ENCODE results near the gene TBC1D20. TPM values are rescaled to one million over a fixed set of nuclear protein-coding genes. Genes with fewer than 3 reads are reported as not detected.

TBC1D20 gene
- total RNA-seq, 1 donor = 64.8 TPM

- DNase-seq (ENCODE audit: insufficient read length, low spot score, missing footprints) = peak; percentile 95
- peaks cover 14% of the 10 kb centered on the region for H3K4me1 ChIP-seq (ENCODE audit: insufficient read depth, low read length)
Observed at GRCh38 chr20:461254-462198, 807 bp downstream of the TBC1D20 start.

GRCh38 chr20:460707-461106, 1.6 kb downstream of the TBC1D20 start:
- Histone ChIP-seq H3K36me3 (ENCODE audit: insufficient read depth, low read length) (no peaks in the 10 kb centered on the region), H2AFZ (ENCODE audit: low read length) (no peak overlapping the region), H3K4me1 (ENCODE audit: insufficient read depth, low read length) (peaks cover 14% of the 10 kb centered on the region), H3K4me2 (ENCODE audit: insufficient read depth, low read length) (peak overlapping the region; percentile 91), H3K27ac (ENCODE audit: low read depth, low read length) (no peak overlapping the region), H3K79me2 (ENCODE audit: insufficient read depth, low read length) (peaks cover 62% of the 10 kb centered on the region), H4K20me1 (ENCODE audit: insufficient read depth, low read length) (peaks cover 46% of the 10 kb centered on the region), H3K4me3 (ENCODE audit: insufficient read depth, low read length) (peak overlapping the region; percentile 96), H3K27me3 (ENCODE audit: insufficient read depth, low read length) (no peaks in the 10 kb centered on the region), H3K9me3 (ENCODE audit: low read depth, low read length) (no peaks in the 10 kb centered on the region)
- DNase-seq (ENCODE audit: insufficient read length, low spot score, missing footprints) = peak; percentile 90
- no peak for TF ChIP-seq CTCF (IDR thresholded peaks at IDR 0.05; ENCODE audit: extremely low read depth, low read depth, low read length)

More at GRCh38 chr20:461254-462198, 807 bp downstream of the TBC1D20 start:
- Histone ChIP-seq H2AFZ (ENCODE audit: low read length) (peak overlapping the region; percentile 83), H4K20me1 (ENCODE audit: insufficient read depth, low read length) (peaks cover 41% of the 10 kb centered on the region), H3K9me3 (ENCODE audit: low read depth, low read length) (no peaks in the 10 kb centered on the region), H3K4me3 (ENCODE audit: insufficient read depth, low read length) (peak overlapping the region; percentile 96), H3K36me3 (ENCODE audit: insufficient read depth, low read length) (no peaks in the 10 kb centered on the region), H3K4me2 (ENCODE audit: insufficient read depth, low read length) (peak overlapping the region; percentile 91), H3K27me3 (ENCODE audit: insufficient read depth, low read length) (peaks cover 3% of the 10 kb centered on the region), H3K79me2 (ENCODE audit: insufficient read depth, low read length) (peaks cover 54% of the 10 kb centered on the region), H3K27ac (ENCODE audit: low read depth, low read length) (peak overlapping the region; percentile 88)
- TF ChIP-seq CTCF (IDR thresholded peaks at IDR 0.05; ENCODE audit: extremely low read depth, low read depth, low read length) = no peak

- TF ChIP-seq CTCF (IDR thresholded peaks at IDR 0.05; ENCODE audit: extremely low read depth, low read depth, low read length) = no peak
- Histone ChIP-seq H3K79me2 (ENCODE audit: insufficient read depth, low read length) (peaks cover 65% of the 10 kb centered on the region), H3K27ac (ENCODE audit: low read depth, low read length) (no peak overlapping the region), H4K20me1 (ENCODE audit: insufficient read depth, low read length) (peaks cover 47% of the 10 kb centered on the region), H3K27me3 (ENCODE audit: insufficient read depth, low read length) (no peaks in the 10 kb centered on the region), H3K36me3 (ENCODE audit: insufficient read depth, low read length) (no peaks in the 10 kb centered on the region), H3K4me3 (ENCODE audit: insufficient read depth, low read length) (peak overlapping the region; percentile 96), H3K4me2 (ENCODE audit: insufficient read depth, low read length) (peak overlapping the region; percentile 91), H3K9me3 (ENCODE audit: low read depth, low read length) (no peaks in the 10 kb centered on the region), H2AFZ (ENCODE audit: low read length) (no peak overlapping the region), H3K4me1 (ENCODE audit: insufficient read depth, low read length) (peaks cover 14% of the 10 kb centered on the region)
- DNase-seq (ENCODE audit: insufficient read length, low spot score, missing footprints) = no peak
Observed at GRCh38 chr20:460180-460579, 2.2 kb downstream of the TBC1D20 start.

- peaks cover 14% of the 10 kb centered on the region for H3K4me1 ChIP-seq (ENCODE audit: insufficient read depth, low read length)
- no peaks in the 10 kb centered on the region for H3K9me3 ChIP-seq (ENCODE audit: low read depth, low read length)
- peak; percentile 18 for TF ChIP-seq CTCF (IDR thresholded peaks at IDR 0.05; ENCODE audit: extremely low read depth, low read depth, low read length)
- H3K4me3 ChIP-seq (ENCODE audit: insufficient read depth, low read length) = no peak overlapping the region
- no peak for DNase-seq (ENCODE audit: insufficient read length, low spot score, missing footprints)
- H3K4me2 ChIP-seq (ENCODE audit: insufficient read depth, low read length) = no peak overlapping the region
- H3K36me3 ChIP-seq (ENCODE audit: insufficient read depth, low read length) = no peaks in the 10 kb centered on the region
- H4K20me1 ChIP-seq (ENCODE audit: insufficient read depth, low read length) = peaks cover 53% of the 10 kb centered on the region
- no peaks in the 10 kb centered on the region for H3K27me3 ChIP-seq (ENCODE audit: insufficient read depth, low read length)
- H3K79me2 ChIP-seq (ENCODE audit: insufficient read depth, low read length) = peaks cover 77% of the 10 kb centered on the region
- H3K27ac ChIP-seq (ENCODE audit: low read depth, low read length) = no peak overlapping the region
- H2AFZ ChIP-seq (ENCODE audit: low read length) = no peak overlapping the region
Observed at GRCh38 chr20:458776-459175, 3.6 kb downstream of the TBC1D20 start.
